Ecto neural progenitor cell (in vitro differentiated cells): ENCODE measurements around the gene EPHB6.

ENCODE experiments used
- DNase-seq: peaks from one replicate; pipeline ENCODE4 v3.0.0-alpha.2; 2018; ENCODE audit warnings: low spot score

Gene EPHB6

GRCh38 chr7:142896151-142896550 is 41.3 kb downstream of the EPHB6 start:
- no peak for DNase-seq

DNA sequence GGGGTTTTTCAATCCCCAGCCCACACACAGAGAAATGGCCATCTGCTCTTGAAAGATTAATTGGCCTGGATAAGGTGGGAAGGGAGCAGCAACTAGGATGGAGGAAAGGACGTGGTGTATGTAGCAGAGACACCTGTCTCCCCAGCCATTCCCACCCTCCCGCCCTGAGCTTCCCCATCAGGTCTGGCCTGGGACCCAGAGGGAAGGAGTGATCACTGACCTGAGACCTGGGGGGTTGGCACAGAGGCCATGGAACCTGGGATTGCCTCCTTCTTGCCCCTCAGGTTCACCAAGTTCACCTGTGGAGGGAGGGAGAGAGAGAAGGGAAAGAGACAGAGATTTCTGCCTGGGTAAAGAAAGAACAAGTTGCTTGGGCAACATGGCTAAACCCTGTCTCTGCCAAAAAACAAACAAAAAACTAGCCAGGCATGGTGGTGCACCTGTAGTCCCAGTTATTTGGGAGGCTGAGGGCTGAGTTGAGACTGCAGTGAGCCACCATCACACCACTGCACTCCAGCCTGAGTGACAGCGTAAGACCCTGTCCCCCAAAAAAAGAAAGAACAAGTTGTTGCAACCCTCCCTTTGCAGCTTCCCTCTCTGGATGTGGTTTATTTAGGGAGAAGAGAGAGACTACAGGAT is 42.0 kb downstream of the EPHB6 start:
- DNase-seq = no peak

DNA sequence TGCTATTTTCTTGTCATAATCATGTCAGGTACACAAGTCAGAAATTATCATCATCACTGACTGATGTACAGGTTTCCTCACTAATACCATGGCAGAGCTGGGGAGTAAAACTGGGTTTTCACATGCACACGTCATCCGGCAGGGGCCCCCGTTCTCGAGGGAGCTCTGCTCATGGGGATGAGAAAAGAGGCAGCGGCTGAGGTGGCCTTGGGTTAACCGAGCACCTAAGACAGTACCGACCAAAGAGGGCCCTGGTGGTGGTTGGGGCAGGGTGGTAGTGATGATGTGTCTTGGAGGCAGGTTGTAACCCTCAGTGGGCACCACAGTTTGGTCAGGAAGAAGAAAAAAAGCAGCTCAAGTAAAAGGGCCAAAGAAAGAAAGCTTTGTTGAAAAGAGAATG is 42.8 kb downstream of the EPHB6 start:
- no peak for DNase-seq

GRCh38 chr7:142898377-142899170 is 43.7 kb downstream of the EPHB6 start:
- no peak for DNase-seq

DNA sequence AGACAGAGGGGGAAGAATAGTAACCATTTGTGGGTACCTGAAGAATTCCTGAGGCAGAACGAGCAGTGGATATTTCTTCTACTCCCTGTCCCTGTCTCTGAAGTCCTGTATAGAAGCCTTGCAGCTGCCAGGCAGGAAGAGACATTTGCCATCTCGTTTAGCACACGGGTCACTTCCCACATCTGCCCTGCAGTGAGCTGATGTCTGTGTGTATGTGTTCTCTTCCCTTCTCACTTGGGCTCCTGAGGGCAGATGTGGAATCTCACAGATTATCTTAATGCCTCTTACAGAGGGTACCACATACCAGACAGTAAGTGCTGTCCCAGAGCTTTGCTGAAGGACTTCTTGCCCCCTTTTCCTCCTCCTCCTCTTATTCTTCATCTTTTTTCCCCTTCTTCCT is 44.8 kb downstream of the EPHB6 start:
- no peak for DNase-seq

DNA sequence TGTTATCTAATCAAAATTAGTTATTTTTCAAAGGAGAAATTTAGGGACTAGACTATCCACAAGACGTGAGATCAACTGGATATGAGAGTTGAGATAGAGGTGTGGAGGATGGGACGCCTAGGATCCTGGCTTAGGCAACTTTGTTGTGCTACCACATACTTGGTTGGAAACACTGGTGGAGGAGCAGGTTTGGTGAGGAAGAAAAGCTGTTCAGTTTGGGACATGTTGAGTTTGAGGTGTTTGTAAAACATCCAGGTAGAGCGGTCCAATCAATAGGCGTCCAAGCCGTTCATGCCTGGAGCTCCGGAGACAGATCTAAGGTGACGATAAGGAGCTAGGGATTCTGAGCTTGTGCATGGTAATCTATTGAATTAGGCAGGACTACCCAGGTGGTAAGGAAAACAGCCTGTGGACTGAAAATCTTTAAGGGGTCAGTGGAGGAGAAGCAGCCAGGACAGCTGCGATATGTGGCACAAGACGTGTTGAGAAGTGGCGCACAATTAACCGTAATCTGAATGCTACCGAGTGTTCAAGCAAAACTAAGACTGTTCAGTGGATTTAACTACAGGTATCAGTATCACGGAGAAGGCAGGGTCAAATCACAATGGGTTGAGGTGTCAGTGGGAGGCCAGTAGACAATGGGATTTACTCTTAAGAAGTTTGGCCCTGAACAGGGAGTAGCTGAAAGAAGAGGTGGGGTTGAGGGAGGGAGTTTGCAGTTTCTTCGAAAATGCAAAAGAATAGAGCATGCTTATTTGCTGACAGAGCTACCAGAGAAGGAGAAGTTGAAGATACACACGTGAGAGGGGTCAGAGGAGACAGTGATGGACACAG is 46.8 kb downstream of the EPHB6 start:
- no peak for DNase-seq

- DNase-seq = no peak
These were observed 49.3 kb downstream of the EPHB6 start for GRCh38 chr7:142904128-142904527.

GRCh38 chr7:142905759-142906158 is 50.9 kb downstream of the EPHB6 start:
- DNase-seq = no peak

GRCh38 chr7:142906643-142907042 is 51.8 kb downstream of the EPHB6 start:
- DNase-seq = no peak

- DNase-seq = no peak
These were observed 53.4 kb downstream of the EPHB6 start for GRCh38 chr7:142908290-142908689.

DNA sequence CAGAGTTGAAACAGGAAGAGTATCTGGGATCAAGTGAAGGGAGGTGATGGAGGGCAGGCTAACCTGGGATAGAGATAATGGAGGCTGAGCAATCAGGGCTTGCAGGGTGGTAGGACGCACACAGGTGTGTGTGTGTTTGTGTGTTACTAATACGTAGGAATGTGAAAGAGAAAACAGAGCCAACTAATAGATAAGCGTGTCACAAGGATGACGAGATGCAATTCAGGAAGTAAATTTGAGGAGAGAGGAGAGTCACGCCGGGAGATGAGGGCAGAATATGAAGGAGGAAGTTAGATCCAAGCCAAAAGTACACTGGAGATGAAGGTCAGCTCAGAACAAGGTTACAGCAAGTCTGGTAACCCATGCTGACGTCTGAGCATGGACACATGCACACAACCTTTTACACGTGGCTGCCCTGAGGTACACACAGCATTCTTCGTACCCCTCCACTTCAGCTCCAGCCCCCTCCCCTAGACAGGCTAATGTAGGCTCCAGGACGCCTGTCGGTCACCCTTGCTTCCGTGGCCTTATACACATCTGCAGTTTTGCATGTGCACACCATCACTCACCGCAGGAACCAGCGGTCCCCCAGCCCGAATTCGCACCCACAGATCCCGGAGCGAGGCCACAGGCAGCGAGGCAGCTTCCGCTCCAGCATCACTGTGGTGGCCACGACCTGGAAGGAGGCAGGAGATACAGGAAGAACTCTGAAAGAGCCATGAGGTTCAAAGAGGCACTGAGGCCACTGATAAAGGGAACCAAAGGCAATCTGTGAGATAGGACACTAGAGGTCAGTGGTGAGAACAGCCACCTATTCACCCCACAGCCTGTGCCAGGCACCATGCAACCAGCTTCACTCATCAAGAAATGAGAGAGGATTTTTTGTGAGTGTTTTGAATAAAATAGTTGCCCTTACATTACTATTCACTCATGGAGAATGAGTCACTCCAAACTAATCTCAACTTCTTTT is 54.3 kb downstream of the EPHB6 start:
- peak; percentile 38 for DNase-seq

DNA sequence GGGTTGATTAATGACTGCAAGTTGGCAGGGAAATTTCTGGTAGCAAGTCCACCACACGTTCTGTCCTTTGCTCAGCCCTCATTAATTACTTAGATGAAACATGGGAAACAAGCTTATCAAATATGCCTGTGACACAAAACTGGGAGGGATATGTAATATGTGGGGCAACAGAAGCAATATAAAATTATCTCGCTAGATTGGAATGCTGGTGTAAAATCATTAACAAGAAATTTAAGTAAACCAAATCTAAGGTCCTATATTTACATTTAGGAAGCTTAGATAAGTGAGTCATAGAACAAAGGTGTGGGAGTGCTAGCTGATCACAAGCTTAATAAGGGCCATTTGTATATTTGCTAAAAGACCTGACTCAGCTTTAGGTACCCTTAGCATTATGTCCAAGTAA is 55.2 kb downstream of the EPHB6 start:
- peak; percentile 0 for DNase-seq

DNA sequence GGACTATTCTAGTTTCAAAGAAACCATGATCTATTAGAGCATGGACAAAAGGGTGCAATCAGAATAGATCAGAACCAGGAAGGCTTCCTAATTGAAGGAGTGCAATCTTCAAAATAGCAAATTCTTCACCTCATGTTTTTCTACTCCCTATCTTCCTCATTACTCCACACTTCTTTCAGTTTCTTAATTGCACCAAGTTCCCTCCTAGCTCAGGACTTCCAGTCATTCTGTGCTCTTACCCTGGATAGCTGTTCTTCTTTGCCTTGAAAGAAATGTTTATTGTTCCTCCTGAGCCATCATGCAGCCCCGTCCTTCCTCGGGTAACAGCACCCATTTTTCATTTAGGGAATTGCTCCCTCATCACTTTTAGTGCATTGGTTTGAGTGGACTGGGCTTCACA is 55.6 kb downstream of the EPHB6 start:
- DNase-seq = no peak

DNA sequence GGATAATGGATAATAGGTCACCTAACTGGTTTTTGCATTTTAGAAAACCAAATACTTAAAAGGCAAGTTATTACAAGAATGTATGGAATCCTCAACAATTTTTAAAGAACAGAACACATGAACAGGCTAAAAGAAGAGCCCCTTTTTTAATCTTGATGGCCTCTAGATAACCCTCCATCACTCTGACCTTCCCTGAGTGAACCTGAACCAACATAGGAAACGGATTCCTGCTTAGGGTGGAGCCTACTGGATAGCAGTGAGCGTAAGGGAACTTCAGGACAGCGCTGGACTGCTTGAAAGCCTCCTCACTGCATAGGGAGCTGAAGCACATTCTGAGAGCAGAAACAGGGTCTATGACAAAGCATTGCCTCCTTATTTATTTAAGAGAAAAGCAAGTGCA is 58.2 kb downstream of the EPHB6 start:
- DNase-seq = no peak

- no peak for DNase-seq
These were observed 58.7 kb downstream of the EPHB6 start for GRCh38 chr7:142913566-142913965.

DNA sequence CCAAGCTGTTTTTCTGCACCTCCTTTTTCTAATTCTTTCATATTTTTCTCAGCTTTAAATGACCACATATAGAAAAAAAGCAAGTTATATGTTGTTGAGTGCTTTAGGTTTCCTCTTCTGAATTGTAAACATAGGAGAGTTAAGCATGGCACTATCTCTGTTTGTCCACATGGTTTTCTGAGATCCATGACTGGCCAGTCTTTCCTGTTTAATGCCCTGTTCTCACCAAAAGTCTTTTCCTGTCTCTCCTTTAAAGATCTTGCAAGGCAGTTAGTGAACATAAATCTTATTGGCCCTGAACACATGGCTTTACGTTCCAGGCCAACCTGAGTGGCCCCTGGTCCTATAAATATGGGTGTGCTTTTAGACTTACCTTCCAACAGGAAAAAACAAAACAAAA is 59.2 kb downstream of the EPHB6 start:
- no peak for DNase-seq

GRCh38 chr7:142915315-142915714 is 60.4 kb downstream of the EPHB6 start:
- no peak for DNase-seq

DNA sequence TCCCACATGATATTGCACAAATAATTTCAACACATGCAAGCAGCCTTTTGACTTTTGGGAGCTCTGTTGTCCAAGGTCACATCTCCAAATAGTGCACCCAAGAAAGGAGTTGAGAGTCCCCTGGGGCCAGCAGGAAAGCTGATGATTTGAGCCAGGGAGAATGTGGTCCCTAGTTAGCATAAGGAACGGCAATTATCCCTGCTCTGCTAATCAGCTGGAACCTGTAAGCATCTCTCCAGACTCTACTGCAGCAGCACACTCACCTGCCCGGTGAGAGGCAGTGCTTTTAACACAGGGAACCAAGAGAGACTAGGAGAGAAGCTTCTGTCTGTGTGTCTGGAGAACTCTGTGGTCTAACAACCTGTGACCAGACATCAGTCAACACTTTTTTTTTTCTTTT is 61.6 kb downstream of the EPHB6 start:
- DNase-seq = no peak

- no peak for DNase-seq
These were observed 62.6 kb downstream of the EPHB6 start for GRCh38 chr7:142917447-142917846.

- DNase-seq = no peak
These were observed 64.0 kb downstream of the EPHB6 start for GRCh38 chr7:142918901-142919300.

DNA sequence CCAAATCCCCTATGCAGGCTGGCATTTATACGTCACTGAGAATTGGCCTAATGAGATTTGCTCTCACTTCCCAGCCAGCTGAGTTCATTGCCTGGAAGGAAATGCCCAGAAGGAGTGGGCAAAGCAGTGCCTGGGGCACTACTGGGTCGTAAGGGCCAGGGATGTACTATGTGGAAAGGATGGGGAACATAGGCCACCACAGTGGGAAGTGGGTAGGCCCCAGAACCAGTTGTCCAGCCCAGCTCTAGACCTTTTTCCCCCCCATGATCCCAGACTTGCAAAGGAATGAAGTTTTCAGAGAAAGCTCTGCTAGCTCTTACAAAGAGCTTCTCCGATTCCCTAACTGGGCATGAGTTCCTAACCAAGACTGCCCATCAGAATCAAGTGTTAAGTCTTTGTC is 64.8 kb downstream of the EPHB6 start:
- DNase-seq = no peak
